Hippocampal formation (tissue), 2 donors: Measurements from ENCODE around the gene CYCS.
A peak's percentile ranks its signal among the peaks of the same experiment; 100 is the strongest.
"Not testable (repeated sequence)": the region's sequence is repeated elsewhere in the genome, so short reads cannot be mapped to it uniquely, and the experiment has no call there.

Experiments
- DNase-seq, 2 donors: peaks; one replicate each; lab custom pipeline; 2025; lab: John Stamatoyannopoulos, UW

The CYCS gene

GRCh38 chr7:25118048-25118753, 6.9 kb downstream of the CYCS start:
- no peak for DNase-seq

DNA sequence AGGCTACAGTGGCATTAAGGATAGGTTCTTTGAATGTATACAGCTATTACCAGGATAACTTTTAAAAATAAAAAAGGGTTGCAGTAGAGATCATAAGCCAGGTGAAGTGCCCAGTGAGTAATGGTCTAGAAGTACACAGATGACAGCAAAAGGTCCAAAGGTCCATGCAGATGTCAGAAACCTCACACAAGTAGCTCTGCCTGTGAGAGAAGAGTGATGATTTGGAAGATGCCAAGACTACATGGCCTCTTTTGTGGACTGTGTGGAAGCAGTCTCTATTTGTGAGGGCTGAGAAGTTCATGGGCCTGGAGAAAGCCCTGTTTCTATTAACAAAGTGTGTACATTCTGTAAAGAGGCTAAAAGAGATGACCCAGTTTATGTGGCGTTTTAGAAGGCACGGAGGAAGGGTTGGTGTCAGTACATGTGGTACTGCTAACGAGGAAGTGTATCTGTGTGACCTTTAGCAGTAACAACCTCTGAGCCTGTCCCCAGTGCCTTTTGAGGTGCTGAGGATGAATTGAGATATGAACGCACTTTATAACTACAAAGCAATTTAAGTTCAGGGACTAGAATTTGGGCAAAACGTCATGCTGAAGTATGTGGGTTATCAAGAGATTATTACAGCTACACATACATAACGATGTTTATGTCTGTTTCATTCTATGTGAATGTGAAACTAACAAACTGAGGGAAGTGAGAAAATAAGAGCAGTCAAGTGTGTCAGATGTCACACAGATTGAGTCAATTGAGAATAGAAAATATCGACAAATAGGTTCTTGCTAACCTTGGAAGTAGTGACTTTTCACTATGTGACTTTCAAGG, 7.6 kb downstream of the CYCS start:
- no peak for DNase-seq

- no peak for DNase-seq
Measured at GRCh38 chr7:25116621-25117020, 8.4 kb downstream of the CYCS start.

DNA sequence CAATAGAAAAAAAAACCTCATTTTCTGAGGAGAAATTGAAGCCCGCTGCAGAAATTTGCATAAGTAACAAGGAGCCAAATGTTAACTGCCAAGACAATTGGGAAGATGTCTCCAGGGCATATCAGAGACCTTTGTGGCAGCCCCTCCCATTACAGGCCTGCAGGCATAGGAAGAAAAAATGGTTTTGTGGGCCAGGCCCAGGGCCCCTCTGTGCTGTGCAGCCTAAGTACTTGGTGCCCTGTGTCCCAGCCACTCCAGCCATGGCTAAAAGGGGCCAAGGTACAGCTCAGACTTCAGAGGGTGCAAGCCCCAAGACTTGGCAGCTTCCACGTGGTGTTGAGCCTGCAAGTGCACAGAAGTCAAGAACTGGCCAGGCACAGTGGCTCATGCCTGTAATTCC, 14.5 kb downstream of the CYCS start:
- not testable (repeated sequence) for DNase-seq

GRCh38 chr7:25109276-25109675, 15.8 kb downstream of the CYCS start:
- no peak for DNase-seq

- no peak for DNase-seq
Measured at GRCh38 chr7:25105911-25106310, 19.1 kb downstream of the CYCS start.

- DNase-seq, result no peak
Measured at GRCh38 chr7:25103773-25104172, 21.3 kb downstream of the CYCS start.

GRCh38 chr7:25101817-25102216, 23.2 kb downstream of the CYCS start:
- no peak for DNase-seq

DNA sequence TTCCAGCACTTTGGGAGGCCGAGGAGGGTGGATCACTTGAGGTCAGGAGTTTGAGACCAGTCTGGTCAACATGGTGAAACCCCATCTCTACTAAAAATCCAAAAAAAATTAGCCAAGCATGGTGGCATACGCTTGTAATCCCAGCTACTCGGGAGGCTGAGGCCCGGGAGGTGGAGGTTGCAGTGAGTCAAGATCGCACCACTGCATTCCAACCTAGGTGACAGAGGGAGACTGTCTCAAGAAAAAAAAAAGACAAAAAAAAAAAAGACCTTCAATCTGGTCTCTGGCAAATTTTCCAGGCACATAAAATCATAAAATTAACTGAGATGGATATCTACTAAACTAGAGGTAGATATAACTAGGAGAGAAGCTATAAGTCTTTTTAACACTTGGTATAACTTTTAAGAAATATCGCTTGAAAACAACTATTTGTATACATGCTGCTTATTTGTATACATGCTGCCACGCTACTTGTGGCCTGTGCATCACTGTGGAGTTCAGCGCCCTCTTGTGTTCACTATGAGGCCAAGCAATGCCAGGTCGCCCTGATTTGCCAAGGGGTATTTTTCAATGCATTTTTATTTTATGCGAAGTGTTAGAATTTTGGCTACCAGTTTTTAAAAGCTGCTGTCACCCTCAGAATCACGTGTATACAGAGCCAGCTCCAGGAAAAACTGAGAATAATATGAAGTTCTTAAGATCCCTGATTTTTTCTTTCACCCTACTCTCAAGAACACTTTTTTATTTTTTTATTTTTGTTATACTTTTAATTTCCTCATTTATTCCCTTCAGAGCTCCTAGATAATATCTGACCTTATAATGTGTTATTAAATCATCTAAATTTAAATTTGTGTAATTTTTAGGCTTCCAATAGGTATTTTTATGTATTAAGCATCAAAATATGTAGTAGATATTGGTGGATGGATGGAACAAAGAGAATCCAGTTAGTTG, 26.7 kb downstream of the CYCS start:
- DNase-seq, result peak; percentile 20 to 60

DNA sequence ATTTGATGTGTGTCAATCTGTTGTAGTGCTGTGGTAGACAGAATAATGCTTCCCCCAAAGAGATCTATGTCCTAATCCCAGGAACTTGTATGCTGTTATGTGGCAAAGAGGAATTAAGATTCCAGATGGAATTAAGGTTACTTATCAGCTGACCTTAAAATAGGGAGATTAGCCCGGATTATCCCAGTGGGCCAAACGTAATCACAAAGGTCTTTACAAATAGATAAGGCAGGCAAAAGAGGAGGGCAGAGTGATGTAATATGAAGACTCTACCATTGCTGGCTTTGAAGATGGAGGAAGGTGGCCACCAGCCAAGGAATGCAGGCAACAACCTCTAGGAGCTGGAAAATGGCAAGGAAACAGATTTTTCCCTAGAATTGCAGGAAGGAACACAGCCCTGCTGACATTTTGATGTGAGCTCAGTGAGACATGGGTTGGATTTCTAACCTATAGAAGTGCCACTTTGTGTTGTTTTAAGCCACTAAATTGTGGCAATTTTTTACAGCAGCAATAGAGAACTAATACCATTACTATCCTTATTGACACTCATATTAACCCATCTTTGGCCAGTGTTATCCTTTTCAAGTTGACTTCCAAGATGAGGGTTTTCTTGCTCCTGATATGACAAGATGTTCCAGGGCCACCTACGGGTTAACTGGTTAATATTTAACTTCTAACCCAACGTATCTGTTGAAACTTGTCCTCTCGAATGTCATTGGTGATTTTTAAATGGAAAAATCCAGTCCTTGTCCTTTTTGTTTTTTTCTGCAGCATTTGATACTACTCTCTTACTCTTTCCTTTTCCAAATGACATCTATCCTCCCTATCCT, 29.3 kb downstream of the CYCS start:
- DNase-seq, result no peak

DNA sequence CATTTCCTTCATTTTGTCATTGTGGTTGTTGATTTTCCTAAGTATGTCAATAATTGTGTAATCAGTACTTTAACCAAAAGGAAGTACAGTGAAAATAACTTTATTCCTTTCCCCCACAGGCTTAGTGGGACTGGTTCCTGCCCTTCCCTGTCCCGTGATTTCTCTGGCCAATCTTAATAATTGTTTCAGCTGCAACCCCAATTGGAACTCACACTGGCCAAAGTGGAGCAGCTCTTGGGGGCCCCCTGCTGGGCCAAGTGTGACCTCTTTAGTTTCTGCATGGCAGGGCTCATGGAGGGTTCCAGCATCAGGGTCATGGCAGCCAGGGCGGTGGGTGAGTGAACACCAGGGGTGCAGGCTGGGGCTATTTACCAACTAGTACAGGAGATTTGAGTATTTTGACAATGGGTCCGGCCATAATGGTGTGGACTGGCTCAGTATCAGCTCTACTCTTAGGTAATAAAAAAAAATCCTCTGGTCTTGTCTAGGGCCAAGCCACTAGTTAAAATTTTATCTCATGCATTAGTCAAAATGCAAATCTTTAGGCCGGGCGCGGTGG, 31.7 kb downstream of the CYCS start:
- DNase-seq, result peak in 1 of 2 donors; percentile 5

GRCh38 chr7:25091779-25092178, 33.3 kb downstream of the CYCS start:
- no peak for DNase-seq

DNA sequence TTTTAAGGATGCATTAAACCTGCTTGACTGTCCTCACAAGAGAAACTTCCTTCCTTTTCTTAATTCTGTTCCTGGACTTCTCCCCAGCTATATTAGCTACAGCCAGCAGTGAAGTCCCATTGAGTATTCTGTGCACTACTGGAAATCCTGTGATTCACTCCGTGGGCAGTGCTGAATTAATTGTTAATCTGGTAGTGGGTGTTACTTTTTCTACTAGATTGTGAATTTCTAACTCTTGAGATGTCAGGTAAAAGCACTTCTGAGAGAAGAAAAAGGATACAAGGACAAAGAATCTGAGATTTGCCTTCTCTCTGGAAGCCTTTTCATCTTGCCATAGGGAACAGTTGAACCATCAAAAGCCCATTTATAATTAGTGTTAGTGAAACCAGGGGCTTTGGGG, 33.9 kb downstream of the CYCS start:
- DNase-seq, result no peak

- DNase-seq, result no peak
Measured at GRCh38 chr7:25090374-25090773, 34.7 kb downstream of the CYCS start.

DNA sequence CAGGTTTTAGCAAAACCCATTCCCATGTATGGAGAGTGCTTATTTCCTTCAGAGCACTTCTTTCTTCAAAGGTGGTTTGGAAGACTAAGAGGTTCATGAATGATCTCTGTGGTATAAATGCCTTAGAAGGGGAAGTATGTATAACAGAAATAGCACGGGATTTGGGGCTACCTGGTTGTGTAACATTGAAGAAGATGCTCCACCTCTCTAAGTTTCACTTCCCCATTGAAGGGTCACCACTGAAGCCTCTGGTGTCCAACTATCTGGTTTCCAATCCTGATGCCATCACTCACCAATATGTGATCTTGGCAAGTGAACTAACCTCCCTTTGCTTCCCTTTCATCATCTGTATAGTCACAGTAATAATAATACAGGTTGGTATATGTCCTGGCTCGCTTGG, 37.2 kb downstream of the CYCS start:
- DNase-seq, result no peak

- no peak for DNase-seq
Measured at GRCh38 chr7:25084821-25085220, 40.2 kb downstream of the CYCS start.

DNA sequence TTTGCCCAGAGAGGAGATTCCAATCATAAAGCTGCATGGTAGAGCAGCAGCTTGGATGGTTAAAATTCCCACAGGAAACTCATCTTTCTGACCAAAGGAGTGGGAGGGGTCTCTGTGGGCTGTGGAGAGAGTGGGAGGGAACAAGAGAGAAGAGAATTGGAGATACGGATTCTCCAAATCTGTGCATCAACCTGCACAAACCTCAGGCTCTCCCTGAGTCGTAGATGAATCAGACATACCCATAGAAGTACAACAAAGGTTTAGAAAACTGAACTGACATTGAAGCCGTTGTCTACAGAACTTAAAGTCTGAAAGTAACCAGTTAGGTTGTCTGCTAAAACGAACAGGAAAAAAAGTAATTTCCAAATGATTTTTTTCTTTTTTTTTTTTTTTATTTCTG, 41.9 kb downstream of the CYCS start:
- no peak for DNase-seq

GRCh38 chr7:25082041-25082440, 43.0 kb downstream of the CYCS start:
- DNase-seq, result not testable (repeated sequence)

DNA sequence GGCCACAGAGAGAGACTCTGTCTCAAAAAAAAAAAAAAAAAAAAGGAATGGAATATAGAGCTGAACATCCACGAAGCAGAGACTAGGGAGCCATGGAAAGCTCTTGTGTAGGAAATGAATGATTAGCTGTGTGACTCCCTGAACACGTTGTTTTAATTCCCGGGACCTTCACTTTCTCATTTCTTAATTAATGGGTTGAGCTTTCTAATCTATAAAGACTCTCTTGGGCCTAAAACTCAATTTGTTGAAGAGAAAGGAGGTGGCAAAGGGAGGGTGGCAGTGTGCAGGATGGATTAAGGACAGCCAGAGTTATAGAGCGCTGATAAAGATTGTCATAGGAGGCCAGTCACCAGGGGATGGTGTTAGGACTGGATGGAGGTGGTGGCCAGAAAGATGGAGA, 48.0 kb downstream of the CYCS start:
- DNase-seq, result no peak

DNA sequence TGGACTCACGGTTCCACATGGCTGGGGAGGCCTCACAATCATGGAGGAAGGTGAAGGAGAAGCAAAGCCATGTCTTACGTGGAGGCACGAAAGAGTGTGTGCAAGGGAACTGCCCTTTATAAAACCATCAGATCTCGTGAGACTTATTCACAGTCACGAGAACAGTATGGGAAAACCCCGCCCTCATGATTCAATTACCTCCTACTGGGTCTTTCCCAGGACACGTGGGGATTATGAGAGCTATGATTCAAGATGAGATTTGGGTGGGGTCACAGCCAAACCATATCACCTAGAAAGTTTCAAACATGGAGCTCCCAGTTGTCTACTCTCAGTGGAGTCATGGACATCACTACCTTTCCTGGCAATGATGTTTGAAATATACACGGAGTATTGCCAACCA, 49.6 kb downstream of the CYCS start:
- DNase-seq, result no peak

GRCh38 chr7:25073451-25073850, 51.6 kb downstream of the CYCS start:
- no peak for DNase-seq
